IMR-90 (cell line): ENCODE data around the gene RAD51B. TPM values are rescaled to one million over a fixed set of nuclear protein-coding genes. Genes with fewer than 3 reads are reported as not detected.

Experiments
- ATAC-seq: fragments of 200-7000 bp; cut with Tn5 transposase; 2 replicates; pipeline ENCODE4 v1.9.1; 2020; ENCODE audit warnings: low read depth, mild to moderate bottlenecking, moderate library complexity
- BruUV-seq: library from RNA; stranded (reverse); fragments of 400-500 nt; replicated peaks from 2 replicates; lab custom pipeline; 2021; lab: Mats Ljungman, UMichigan
- CTCF ChIA-PET: fragments of 300-600 bp; formaldehyde crosslinking; extraction: SDS; loops from one replicate; lab custom pipeline; 2021; ENCODE audit warnings: antibody characterized with exemption; lab: Yijun Ruan, JAX
- POLR2A ChIA-PET: fragments of 300-600 bp; sonication (Branson Sonifier 250); formaldehyde crosslinking; loops from one replicate; lab custom pipeline; 2022; ENCODE audit warnings: antibody characterized with exemption; ENCODE audit not compliant: unreplicated experiment; lab: Charles Lee
- DNase-seq: peaks from one replicate; pipeline ENCODE4 v3.0.0; 2013
- H2AFZ ChIP-seq: replicated peaks from 2 replicates; pipeline ENCODE3; 2013; ENCODE audit warnings: low read length, mild to moderate bottlenecking; ENCODE audit not compliant: poor library complexity
- H2AK5ac ChIP-seq: 2 replicates; pipeline ENCODE4 v1.6.1; 2013; ENCODE audit warnings: low read depth, low read length, inconsistent platforms
- H2AK9ac ChIP-seq: replicated peaks from 2 replicates; pipeline ENCODE3; 2013; ENCODE audit warnings: mild to moderate bottlenecking, low read depth, low read length, moderate library complexity; ENCODE audit not compliant: poor library complexity
- H2BK120ac ChIP-seq: 2 replicates; pipeline ENCODE4 v1.6.1; 2013; ENCODE audit warnings: low read depth, low read length, inconsistent platforms
- H2BK15ac ChIP-seq: 3 replicates; pipeline ENCODE4 v1.6.1; 2013; ENCODE audit warnings: low read depth, low read length, inconsistent platforms
- H2BK20ac ChIP-seq: 2 replicates; pipeline ENCODE4 v1.6.1; 2013; ENCODE audit warnings: low read depth, mild to moderate bottlenecking, inconsistent platforms, low read length, moderate library complexity
- H2BK5ac ChIP-seq: 2 replicates; pipeline ENCODE4 v1.6.1; 2013; ENCODE audit warnings: mild to moderate bottlenecking, low read depth, low read length, inconsistent platforms; ENCODE audit not compliant: poor library complexity, severe bottlenecking
- H3K14ac ChIP-seq: replicated peaks from 2 replicates; pipeline ENCODE4 v1.6.1; 2013; ENCODE audit warnings: low read depth, low read length, inconsistent platforms
- H3K18ac ChIP-seq: 2 replicates; pipeline ENCODE4 v1.6.1; 2013; ENCODE audit warnings: low read depth, low read length, control low read depth
- H3K23ac ChIP-seq: 2 replicates; pipeline ENCODE4 v1.6.1; 2013; ENCODE audit warnings: low read depth, low read length, inconsistent platforms
- H3K27ac ChIP-seq: 2 replicates; pipeline ENCODE4 v1.5.1; 2013; ENCODE audit warnings: mild to moderate bottlenecking, control low read depth, low read length; ENCODE audit not compliant: insufficient read depth
- H3K27me3 ChIP-seq: 2 replicates; pipeline ENCODE4 v1.6.1; 2013; ENCODE audit warnings: low read length; ENCODE audit not compliant: control insufficient read depth, insufficient read depth
- H3K36me3 ChIP-seq: 2 replicates; pipeline ENCODE4 v1.6.1; 2013; ENCODE audit warnings: low read length, mixed read lengths; ENCODE audit not compliant: control insufficient read depth, insufficient read depth
- H3K4ac ChIP-seq: 2 replicates; pipeline ENCODE4 v1.6.1; 2013; ENCODE audit warnings: low read depth, low read length, inconsistent platforms
- H3K4me1 ChIP-seq: 2 replicates; pipeline ENCODE4 v1.6.1; 2013; ENCODE audit warnings: low read length, mixed read lengths; ENCODE audit not compliant: control insufficient read depth, insufficient read depth
- H3K4me2 ChIP-seq: 2 replicates; pipeline ENCODE4 v1.6.1; 2013; ENCODE audit warnings: low read depth, mild to moderate bottlenecking, control low read depth, low read length, moderate library complexity
- H3K4me3 ChIP-seq: 2 replicates; pipeline ENCODE4 v1.5.1; 2013; ENCODE audit warnings: low read depth, mild to moderate bottlenecking, control low read depth, low read length, moderate library complexity; ENCODE audit not compliant: insufficient read depth
- H3K56ac ChIP-seq: 2 replicates; pipeline ENCODE4 v1.6.1; 2013; ENCODE audit warnings: low read length, inconsistent platforms; ENCODE audit not compliant: insufficient read depth; ENCODE audit errors: extremely low read depth
- H3K79me1 ChIP-seq, 2 experiments: 2 replicates each; pipeline ENCODE4 v1.6.1; 2013; ENCODE audit warnings: low read length in 2 of 2, inconsistent platforms in 1 of 2, low read depth in 1 of 2
- H3K9ac ChIP-seq: 2 replicates; pipeline ENCODE4 v1.6.1; 2013; ENCODE audit warnings: low read depth, low read length, control low read depth
- H3K9me1 ChIP-seq: 2 replicates; pipeline ENCODE4 v1.6.1; 2013; ENCODE audit warnings: low read length, inconsistent platforms; ENCODE audit not compliant: insufficient read depth
- H3K9me3 ChIP-seq: 2 replicates; pipeline ENCODE4 v1.6.1; 2013; ENCODE audit warnings: low read length; ENCODE audit not compliant: control insufficient read depth, insufficient read depth
- H4K20me1 ChIP-seq: 2 replicates; pipeline ENCODE4 v1.6.1; 2013; ENCODE audit warnings: low read length, inconsistent platforms; ENCODE audit not compliant: insufficient read depth
- H4K5ac ChIP-seq: 2 replicates; pipeline ENCODE4 v1.6.1; 2013; ENCODE audit warnings: mild to moderate bottlenecking, low read depth, low read length, control low read depth
- H4K8ac ChIP-seq, 2 experiments: 2 replicates each; pipeline ENCODE4 v1.6.1; 2013; ENCODE audit warnings: low read depth in 2 of 2, low read length in 2 of 2, control low read depth in 1 of 2, inconsistent platforms in 1 of 2
- H4K91ac ChIP-seq: 2 replicates; pipeline ENCODE4 v1.6.1; 2013; ENCODE audit warnings: low read depth, low read length, inconsistent platforms; ENCODE audit not compliant: insufficient read depth
- BHLHE40 ChIP-seq: fragments of 150-350 bp; IDR thresholded peaks from 2 replicates; pipeline ENCODE4 v1.6.1; 2016; ENCODE audit warnings: mild to moderate bottlenecking, low read depth, low read length
- CEBPB ChIP-seq: IDR thresholded peaks from 2 replicates; pipeline ENCODE4 v1.6.1; 2012; ENCODE audit warnings: low read depth, low read length, improper control_type of control experiment
- CHD1 ChIP-seq: IDR thresholded peaks from 2 replicates; pipeline ENCODE4 v1.6.1; 2012; ENCODE audit warnings: low read depth, low read length, improper control_type of control experiment
- FOS ChIP-seq: fragments of 150-350 bp; IDR thresholded peaks from 2 replicates; pipeline ENCODE4 v1.6.1; 2016; ENCODE audit warnings: low read depth, low read length
- MAFK ChIP-seq: IDR thresholded peaks from 2 replicates; pipeline ENCODE4 v1.6.1; 2012; ENCODE audit warnings: low read depth, low read length, improper control_type of control experiment
- MAZ ChIP-seq: IDR thresholded peaks from 2 replicates; pipeline ENCODE4 v1.6.1; 2012; ENCODE audit warnings: low read depth, mild to moderate bottlenecking, low read length, improper control_type of control experiment, moderate library complexity, borderline replicate concordance
- MXI1 ChIP-seq: IDR thresholded peaks from 2 replicates; pipeline ENCODE4 v1.6.1; 2012; ENCODE audit warnings: low read depth, mild to moderate bottlenecking, low read length, moderate library complexity, borderline replicate concordance
- NFE2L2 ChIP-seq: fragments of 150-350 bp; IDR thresholded peaks from 2 replicates; pipeline ENCODE4 v1.6.1; 2016; ENCODE audit warnings: low read depth, mild to moderate bottlenecking, low read length
- POLR2A ChIP-seq: IDR thresholded peaks from 2 replicates; pipeline ENCODE4 v1.6.1; 2012; ENCODE audit warnings: mild to moderate bottlenecking, low read depth, low read length
- RAD21 ChIP-seq: IDR thresholded peaks from 2 replicates; pipeline ENCODE4 v1.6.1; 2012; ENCODE audit warnings: low read length, improper control_type of control experiment
- RCOR1 ChIP-seq: IDR thresholded peaks from 2 replicates; pipeline ENCODE4 v1.6.1; 2012; ENCODE audit warnings: mild to moderate bottlenecking, low read length, improper control_type of control experiment; ENCODE audit not compliant: insufficient replicate concordance
- RFX5 ChIP-seq: IDR thresholded peaks from 2 replicates; pipeline ENCODE4 v1.8.0; 2012; ENCODE audit warnings: low read depth, mild to moderate bottlenecking, low read length, moderate library complexity
- SMC3 ChIP-seq: fragments of 150-350 bp; IDR thresholded peaks from 2 replicates; pipeline ENCODE4 v1.6.1; 2016; ENCODE audit warnings: low read depth, mild to moderate bottlenecking, antibody characterized with exemption, low read length, moderate library complexity
- WGBS, 2 experiments: methylation state at CpG; one replicate each; pipeline versions ENCODE4 v1.1.5 to v1.1.7; 2013; ENCODE audit warnings: missing lambda C conversion rate in 2 of 2; ENCODE audit not compliant: insufficient read length in 1 of 2; ENCODE audit errors: extremely low coverage in 2 of 2; 5-methylcytosine and 5-hydroxymethylcytosine counted together
- dilution Hi-C: fragments of 300-500 bp; cut with HindIII; formaldehyde crosslinking; loops from one replicate; pipeline ENCODE4 v1.14.3; 2018; ENCODE audit warnings: low sequenced_read_pairs; ENCODE audit not compliant: unreplicated experiment
- in situ Hi-C: fragments of 300-500 bp; cut with MboI; formaldehyde crosslinking; loops from 3 replicates; pipeline ENCODE4 v1.14.3; 2019; ENCODE audit warnings: low sequenced_read_pairs, inconsistent platforms, mixed read lengths
- intact Hi-C: fragments of 100-400 bp; cut with micrococcal nuclease; formaldehyde crosslinking; loops from 2 replicates; pipeline ENCODE4 v1.10.0; 2022
- polyA plus RNA-seq, 3 experiments: library from polyadenylated mRNA; depleted of rRNA; stranded (reverse); fragments of >200 nt; gene quantifications; 2 replicates each; pipeline ENCODE4 v1.2.3, GENCODE V29; 2012; ENCODE audit warnings: low replicate concordance in 1 of 3
- total RNA-seq: library from RNA; depleted of rRNA; stranded (reverse); fragments of >200 nt; gene quantifications from 2 replicates; pipeline ENCODE4 v1.2.3, GENCODE V29; 2012
- TF ChIP-seq, protein P1 (sequence below): fragments of 150-350 bp; IDR thresholded peaks from 2 replicates; pipeline ENCODE4 v1.6.1; 2016; ENCODE audit warnings: low read depth, mild to moderate bottlenecking, low read length, moderate library complexity, borderline replicate concordance
- TF ChIP-seq, protein P2 (sequence below): conservative IDR thresholded peaks from 2 replicates; pipeline ENCODE4 v1.5.1; 2012; ENCODE audit warnings: mild to moderate bottlenecking, low read depth, low read length, improper control_type of control experiment
- TF ChIP-seq, protein P3 (sequence below): fragments of 150-350 bp; IDR thresholded peaks from 2 replicates; pipeline ENCODE4 v1.6.1; 2017; ENCODE audit warnings: mild to moderate bottlenecking, antibody characterized with exemption, low read length, low read depth

RAD51B gene
- total and polyA plus RNA-seq, 2 of the 4 experiments (the other 2 are of a cell fraction) = 5.1 to 18.8 TPM

DNA sequence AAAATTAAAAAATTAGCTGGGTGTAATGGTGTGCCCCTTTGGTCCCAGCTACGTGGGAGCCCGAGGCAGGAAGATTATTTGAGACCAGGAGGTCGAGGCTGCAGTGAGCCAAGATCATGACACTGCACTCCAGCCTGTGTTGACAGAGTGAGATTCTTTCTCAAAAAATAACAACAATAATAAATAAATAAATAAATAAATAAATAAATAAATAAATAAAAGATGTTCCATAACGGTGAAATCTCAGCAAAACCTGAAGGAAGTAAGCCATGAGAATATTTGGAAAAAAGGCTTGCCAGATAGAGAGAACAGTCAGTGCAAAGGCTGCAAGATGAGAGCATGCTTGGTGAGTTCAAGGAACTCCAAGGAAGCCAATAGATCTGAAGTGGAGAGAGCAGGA is 176.7 kb downstream of the RAD51B start:
- Histone ChIP-seq H3K27ac (no peak overlapping the region), H4K91ac (no peak overlapping the region), H4K20me1 (no peaks in the 10 kb centered on the region), H3K36me3 (no peaks in the 10 kb centered on the region), H2BK20ac (no peak overlapping the region), H3K14ac (no peak overlapping the region), H4K8ac (no peak overlapping the region), H3K23ac (no peak overlapping the region), H3K79me1 (no peaks in the 10 kb centered on the region), H3K4me3 (no peak overlapping the region), H3K4ac (no peak overlapping the region), H3K4me2 (no peak overlapping the region), H2BK5ac (no peak overlapping the region), H3K18ac (no peak overlapping the region), H4K5ac (no peak overlapping the region), H3K27me3 (no peaks in the 10 kb centered on the region), H3K4me1 (peaks cover 4% of the 10 kb centered on the region; the same call in 1 of the 2 replicates), H2AK5ac (0 out of 2 replicates have a peak overlapping the region, but pooled peaks have one; percentile 32), H3K9me1 (peaks cover 2% of the 10 kb centered on the region; the same call in 1 of the 2 replicates), H2BK120ac (no peak overlapping the region), H2AK9ac (no peak overlapping the region), H2BK15ac (peak overlapping the region; percentile 84; the same call in 2 of the 3 replicates), H3K56ac (no peak overlapping the region), H3K9me3 (no peaks in the 10 kb centered on the region), H3K9ac (no peak overlapping the region), H2AFZ (no peak overlapping the region)
- no peak for TF ChIP-seq RCOR1
- no peak for TF ChIP-seq NFE2L2
- no peak for TF ChIP-seq CEBPB
- no peak for TF ChIP-seq MAZ
- TF ChIP-seq, protein P1, sequence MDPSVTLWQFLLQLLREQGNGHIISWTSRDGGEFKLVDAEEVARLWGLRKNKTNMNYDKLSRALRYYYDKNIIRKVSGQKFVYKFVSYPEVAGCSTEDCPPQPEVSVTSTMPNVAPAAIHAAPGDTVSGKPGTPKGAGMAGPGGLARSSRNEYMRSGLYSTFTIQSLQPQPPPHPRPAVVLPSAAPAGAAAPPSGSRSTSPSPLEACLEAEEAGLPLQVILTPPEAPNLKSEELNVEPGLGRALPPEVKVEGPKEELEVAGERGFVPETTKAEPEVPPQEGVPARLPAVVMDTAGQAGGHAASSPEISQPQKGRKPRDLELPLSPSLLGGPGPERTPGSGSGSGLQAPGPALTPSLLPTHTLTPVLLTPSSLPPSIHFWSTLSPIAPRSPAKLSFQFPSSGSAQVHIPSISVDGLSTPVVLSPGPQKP = no peak
- TF ChIP-seq, protein P2, sequence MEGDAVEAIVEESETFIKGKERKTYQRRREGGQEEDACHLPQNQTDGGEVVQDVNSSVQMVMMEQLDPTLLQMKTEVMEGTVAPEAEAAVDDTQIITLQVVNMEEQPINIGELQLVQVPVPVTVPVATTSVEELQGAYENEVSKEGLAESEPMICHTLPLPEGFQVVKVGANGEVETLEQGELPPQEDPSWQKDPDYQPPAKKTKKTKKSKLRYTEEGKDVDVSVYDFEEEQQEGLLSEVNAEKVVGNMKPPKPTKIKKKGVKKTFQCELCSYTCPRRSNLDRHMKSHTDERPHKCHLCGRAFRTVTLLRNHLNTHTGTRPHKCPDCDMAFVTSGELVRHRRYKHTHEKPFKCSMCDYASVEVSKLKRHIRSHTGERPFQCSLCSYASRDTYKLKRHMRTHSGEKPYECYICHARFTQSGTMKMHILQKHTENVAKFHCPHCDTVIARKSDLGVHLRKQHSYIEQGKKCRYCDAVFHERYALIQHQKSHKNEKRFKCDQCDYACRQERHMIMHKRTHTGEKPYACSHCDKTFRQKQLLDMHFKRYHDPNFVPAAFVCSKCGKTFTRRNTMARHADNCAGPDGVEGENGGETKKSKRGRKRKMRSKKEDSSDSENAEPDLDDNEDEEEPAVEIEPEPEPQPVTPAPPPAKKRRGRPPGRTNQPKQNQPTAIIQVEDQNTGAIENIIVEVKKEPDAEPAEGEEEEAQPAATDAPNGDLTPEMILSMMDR = no peak
- no peak for TF ChIP-seq MXI1
- TF ChIP-seq FOS = no peak
- TF ChIP-seq SMC3 = no peak
- TF ChIP-seq, protein P3, sequence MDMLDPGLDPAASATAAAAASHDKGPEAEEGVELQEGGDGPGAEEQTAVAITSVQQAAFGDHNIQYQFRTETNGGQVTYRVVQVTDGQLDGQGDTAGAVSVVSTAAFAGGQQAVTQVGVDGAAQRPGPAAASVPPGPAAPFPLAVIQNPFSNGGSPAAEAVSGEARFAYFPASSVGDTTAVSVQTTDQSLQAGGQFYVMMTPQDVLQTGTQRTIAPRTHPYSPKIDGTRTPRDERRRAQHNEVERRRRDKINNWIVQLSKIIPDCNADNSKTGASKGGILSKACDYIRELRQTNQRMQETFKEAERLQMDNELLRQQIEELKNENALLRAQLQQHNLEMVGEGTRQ = no peak
- no peak for TF ChIP-seq RAD21
- no peak for TF ChIP-seq MAFK
- no peak for TF ChIP-seq BHLHE40
- no peak for TF ChIP-seq CHD1
- TF ChIP-seq POLR2A = no peak
- no peak for TF ChIP-seq RFX5
- CTCF ChIA-PET = no interaction called here
- POLR2A ChIA-PET = interaction anchor here (0.7 kb wide), 1 partner anchor 44 kb away, joined by 3 read pairs; no protein-coding TSS in a partner anchor
- ATAC-seq = no peak
- no CpG with 5 or more reads among the region's 4 CpGs for WGBS, 2 experiments
- in situ Hi-C loops = no loop called here
- no peak for DNase-seq
- BruUV-seq = no TSS peak
- intact Hi-C loops = no loop called here
- dilution Hi-C loops = no loop called here
